Lower leg skin (tissue), 4 donors: Measurements from ENCODE around the gene CDCP2. TPM values are rescaled to one million over a fixed set of nuclear protein-coding genes. Genes with fewer than 3 reads are reported as not detected.

Experiments used
- DNase-seq, 2 donors: peaks; one replicate each; pipeline ENCODE4 v3.0.0-alpha.2; 2019; ENCODE audit warnings: low spot score in 2 of 2
- H3K4me3 ChIP-seq: fragments of 200-600 bp; sonication (generic); 2 replicates; pipeline ENCODE4 v1.5.1; 2017; ENCODE audit warnings: mild to moderate bottlenecking, low read depth; ENCODE audit not compliant: poor library complexity, severe bottlenecking
- POLR2A ChIP-seq, 2 donors: fragments of 450-650 bp; IDR thresholded peaks; one replicate each; pipeline ENCODE4 v1.6.1; 2016 to 2017; ENCODE audit warnings: antibody characterized with exemption in 2 of 2, mild to moderate bottlenecking in 1 of 2, moderate library complexity in 1 of 2
- WGBS, 2 donors: methylation state at CpG; one replicate each; pipeline ENCODE4 v1.1.5; 2018; 5-methylcytosine and 5-hydroxymethylcytosine counted together
- intact Hi-C: fragments of 100-400 bp; cut with DNase I; formaldehyde crosslinking; loops from one replicate; pipeline ENCODE4 v1.15.0; 2023; ENCODE audit warnings: low total_unique reads
- total RNA-seq, 4 donors: library from RNA; depleted of rRNA; stranded (reverse); fragments of >200 nt; gene quantifications; one replicate each; pipeline ENCODE4 v1.1.0, GENCODE V29; 2016
- TF ChIP-seq, protein P1 (sequence below), 3 donors: fragments of 450-650 bp; IDR thresholded peaks; one replicate each; pipeline ENCODE4 v1.5.1; 2016; ENCODE audit warnings: antibody characterized with exemption in 3 of 3, mild to moderate bottlenecking in 3 of 3, moderate library complexity in 2 of 3

CDCP2 gene
- total RNA-seq, 4 donors from 2014 or later, result 0.23 to 0.47 (median 0.46) TPM; not detected in 1

DNA sequence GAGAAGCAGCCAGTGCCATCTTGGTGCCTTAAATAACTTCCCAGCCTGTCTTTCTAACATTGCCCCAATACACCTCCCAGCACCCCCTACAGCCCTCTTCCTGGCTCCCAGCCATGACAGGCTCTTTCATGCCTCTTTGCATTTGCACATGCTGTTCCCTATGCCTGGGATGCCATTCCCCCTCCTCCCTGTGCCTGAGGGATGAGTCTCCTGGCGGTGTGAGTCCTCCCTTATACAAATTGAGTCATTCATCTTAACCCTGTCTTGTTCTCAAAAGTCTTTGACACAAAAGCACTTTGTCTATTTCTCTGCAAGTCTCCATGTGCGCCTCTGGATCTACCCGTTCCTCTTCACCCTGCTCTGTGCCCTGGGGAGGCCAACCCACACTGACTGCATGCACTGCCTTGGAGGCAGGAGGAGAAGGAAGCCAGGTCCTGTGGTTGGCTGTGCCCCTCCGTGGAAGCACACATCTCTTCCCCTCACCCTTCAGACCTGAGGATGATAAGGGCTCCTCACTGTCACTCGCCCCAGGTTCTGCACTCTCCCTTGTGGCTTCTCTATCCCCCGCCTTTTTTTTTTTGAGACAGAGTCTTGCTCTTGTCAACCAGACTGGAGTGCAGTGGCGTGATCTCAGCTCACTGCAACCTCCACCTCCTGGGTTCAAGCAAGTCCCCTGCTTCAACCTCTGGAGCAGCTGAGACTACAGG, 25.1 kb downstream of the CDCP2 start:
- no peak overlapping the region for H3K4me3 ChIP-seq
- intact Hi-C loops, result loop anchor here (2.0 kb wide), 1 partner anchor 39 kb away; no protein-coding TSS in a partner anchor
- TF ChIP-seq, protein P1, sequence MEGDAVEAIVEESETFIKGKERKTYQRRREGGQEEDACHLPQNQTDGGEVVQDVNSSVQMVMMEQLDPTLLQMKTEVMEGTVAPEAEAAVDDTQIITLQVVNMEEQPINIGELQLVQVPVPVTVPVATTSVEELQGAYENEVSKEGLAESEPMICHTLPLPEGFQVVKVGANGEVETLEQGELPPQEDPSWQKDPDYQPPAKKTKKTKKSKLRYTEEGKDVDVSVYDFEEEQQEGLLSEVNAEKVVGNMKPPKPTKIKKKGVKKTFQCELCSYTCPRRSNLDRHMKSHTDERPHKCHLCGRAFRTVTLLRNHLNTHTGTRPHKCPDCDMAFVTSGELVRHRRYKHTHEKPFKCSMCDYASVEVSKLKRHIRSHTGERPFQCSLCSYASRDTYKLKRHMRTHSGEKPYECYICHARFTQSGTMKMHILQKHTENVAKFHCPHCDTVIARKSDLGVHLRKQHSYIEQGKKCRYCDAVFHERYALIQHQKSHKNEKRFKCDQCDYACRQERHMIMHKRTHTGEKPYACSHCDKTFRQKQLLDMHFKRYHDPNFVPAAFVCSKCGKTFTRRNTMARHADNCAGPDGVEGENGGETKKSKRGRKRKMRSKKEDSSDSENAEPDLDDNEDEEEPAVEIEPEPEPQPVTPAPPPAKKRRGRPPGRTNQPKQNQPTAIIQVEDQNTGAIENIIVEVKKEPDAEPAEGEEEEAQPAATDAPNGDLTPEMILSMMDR (IDR thresholded peaks at IDR 0.05), result no peak
- TF ChIP-seq POLR2A (IDR thresholded peaks at IDR 0.05), result no peak
- 75 to 84% methylated on average over 7 of the region's 7 CpGs for WGBS, 2 donors
- no peak for DNase-seq

DNA sequence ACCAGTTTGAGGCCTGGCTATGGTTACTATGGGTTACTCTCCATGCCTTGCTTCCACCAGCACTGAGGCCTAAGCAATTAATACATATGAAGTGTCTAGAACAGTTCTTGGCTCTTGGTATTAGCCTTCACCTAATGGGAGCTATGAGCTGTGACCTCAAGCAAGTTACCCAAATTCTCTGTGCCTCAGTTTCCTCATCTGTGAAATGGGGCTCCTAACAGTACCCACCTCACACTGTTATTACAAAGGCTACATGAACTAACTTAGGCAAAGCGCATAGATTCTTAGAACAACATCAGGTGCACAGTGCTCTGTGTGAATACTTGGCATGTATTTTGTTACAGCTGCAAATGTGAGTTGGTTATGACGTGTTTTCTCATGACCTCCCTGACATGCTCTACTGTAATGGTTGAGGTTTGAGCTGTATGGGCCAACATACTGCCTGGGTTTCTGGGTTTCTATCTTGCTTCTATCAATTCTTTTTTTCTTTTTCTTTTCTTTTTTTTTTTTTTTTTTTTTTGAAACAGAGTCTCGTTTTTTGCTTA, 26.5 kb downstream of the CDCP2 start:
- no peak for DNase-seq
- TF ChIP-seq, protein P1 (IDR thresholded peaks at IDR 0.05), result no peak
- TF ChIP-seq POLR2A (IDR thresholded peaks at IDR 0.05), result no peak
- intact Hi-C loops, result no loop called here
- WGBS, 2 donors, result 82 to 88% methylated on average over 3 of the region's 3 CpGs
- no peak overlapping the region for H3K4me3 ChIP-seq

DNA sequence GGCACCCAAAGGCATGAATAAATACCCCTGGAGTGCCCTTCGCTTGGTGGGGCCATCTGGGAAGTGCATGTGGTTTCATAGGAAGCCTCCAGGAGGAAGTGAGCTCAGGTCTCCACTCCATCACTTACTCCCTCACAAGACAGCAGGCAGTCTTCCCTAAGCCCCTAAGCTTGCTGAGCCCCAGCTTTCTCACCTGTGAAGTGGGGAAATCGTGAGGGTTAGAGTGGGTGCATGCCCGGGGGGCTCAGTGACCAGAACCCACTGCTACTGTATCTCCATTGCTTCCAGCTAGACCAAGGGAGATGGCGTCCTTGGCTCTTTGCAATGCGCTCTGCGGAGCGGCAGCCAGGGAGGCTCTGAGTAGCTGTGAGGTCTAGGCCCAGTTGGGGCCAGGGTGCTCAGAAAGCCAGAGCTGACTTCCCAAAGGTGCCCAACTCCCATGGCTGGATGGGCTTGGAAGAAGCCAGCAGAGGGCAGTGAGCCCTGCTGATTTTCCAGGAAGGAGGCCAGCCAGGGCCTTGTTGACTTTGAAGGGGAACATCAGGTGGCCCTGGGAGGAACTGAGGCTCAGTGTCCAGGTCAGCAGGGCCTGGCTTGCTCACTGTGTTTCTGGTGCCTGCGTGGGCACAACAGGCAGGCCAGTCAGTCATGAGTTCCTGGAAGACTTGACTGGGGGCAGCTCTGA, 27.3 kb downstream of the CDCP2 start:
- intact Hi-C loops, result no loop called here
- 88 to 90% methylated on average over 7 to 8 of the region's 8 CpGs for WGBS, 2 donors
- no peak for DNase-seq

DNA sequence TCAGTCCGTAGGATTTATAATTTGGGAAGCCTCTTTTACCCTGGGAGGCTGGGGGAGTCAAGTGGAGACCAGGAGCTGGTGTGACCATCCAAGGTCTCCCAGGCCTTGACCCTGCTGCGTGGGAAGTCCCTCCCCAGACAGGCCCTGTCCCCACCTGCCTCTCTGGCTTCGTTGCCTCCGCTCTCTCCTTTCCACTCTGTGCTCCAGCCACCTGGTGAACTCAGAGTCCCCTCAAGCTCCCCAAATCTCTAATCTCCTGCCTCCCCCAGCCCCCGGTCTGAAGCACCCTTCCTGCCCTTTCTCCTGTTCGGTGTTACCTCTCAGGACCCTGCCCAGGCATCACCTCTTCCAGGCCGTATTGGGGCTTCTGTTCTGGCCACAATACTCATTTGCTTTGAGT, 27.9 kb downstream of the CDCP2 start:
- WGBS, 2 donors, result 92 to 94% methylated on average over 7 of the region's 7 CpGs
- no peak overlapping the region for H3K4me3 ChIP-seq
- TF ChIP-seq POLR2A (IDR thresholded peaks at IDR 0.05), result no peak
- TF ChIP-seq, protein P1 (IDR thresholded peaks at IDR 0.05), result no peak
- DNase-seq, result no peak
- intact Hi-C loops, result loop anchor here (5.0 kb wide), 1 partner anchor 367 kb away; no protein-coding TSS in a partner anchor

More for the DNA sequence above, 27.3 kb downstream of the CDCP2 start:
- H3K4me3 ChIP-seq, result no peak overlapping the region
- TF ChIP-seq POLR2A (IDR thresholded peaks at IDR 0.05), result no peak
- TF ChIP-seq, protein P1 (IDR thresholded peaks at IDR 0.05), result no peak

DNA sequence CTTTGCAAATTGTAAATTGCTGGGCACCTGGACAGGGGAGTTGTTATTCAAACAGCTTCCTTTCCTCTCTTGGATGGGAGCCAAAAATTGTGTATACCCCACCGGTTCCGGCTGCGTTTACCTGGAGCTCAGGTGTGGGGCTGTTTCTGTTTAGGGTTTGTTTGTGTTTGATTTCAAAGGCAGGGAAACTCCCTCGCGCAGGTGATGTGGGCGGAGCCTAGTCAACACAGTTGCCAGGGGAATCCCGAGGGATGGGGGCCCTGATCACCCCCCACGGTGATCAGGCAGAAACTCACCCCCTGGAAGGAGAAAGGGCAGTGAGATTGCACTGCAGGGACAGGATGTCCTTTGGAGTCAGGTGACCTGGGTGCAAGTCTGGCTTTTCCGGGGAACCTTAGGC, 28.3 kb downstream of the CDCP2 start:
- no peak for TF ChIP-seq POLR2A (IDR thresholded peaks at IDR 0.05)
- TF ChIP-seq, protein P1 (IDR thresholded peaks at IDR 0.05), result no peak
- WGBS, 2 donors, result 40 to 55% methylated on average over 9 of the region's 9 CpGs
- no peak for DNase-seq
- intact Hi-C loops, result loop anchor here (5.0 kb wide), 1 partner anchor 368 kb away; no protein-coding TSS in a partner anchor
- H3K4me3 ChIP-seq, result no peak overlapping the region
